ENCODE measurements around the gene VTI1A. TPM values are rescaled to one million over a fixed set of nuclear protein-coding genes. Genes with fewer than 3 reads are reported as not detected.

The VTI1A gene
- polyA plus RNA-seq, 1 experiment: 20.4 TPM

- H3K27me3 ChIP-seq (ENCODE audit: control insufficient read depth, insufficient read depth, low read length): no peaks in the 10 kb centered on the region
- no peak for DNase-seq (ENCODE audit: low read depth, low spot score)
- no peaks in the 10 kb centered on the region for H3K9me3 ChIP-seq (ENCODE audit: control insufficient read depth, insufficient read depth, low read length)
- TF ChIP-seq CTCF (IDR thresholded peaks at IDR 0.05; ENCODE audit: low read depth, low read length): no peak
- ChIA-PET CTCF (interaction anchor here (1.0 kb wide), 1 partner anchor 38 kb away, joined by 4 read pairs; no protein-coding TSS in a partner anchor), POLR2A (no interaction called here)
- no peak overlapping the region for H3K4me3 ChIP-seq (ENCODE audit: low read depth, low read length)
- H3K27ac ChIP-seq (ENCODE audit: low read depth, low read length): no peak overlapping the region
Observed at GRCh38 chr10:112773783-112774182, 326.8 kb downstream of the VTI1A start.

GRCh38 chr10:112774210-112774609 is 327.2 kb downstream of the VTI1A start:
- no peak for TF ChIP-seq CTCF (IDR thresholded peaks at IDR 0.05; ENCODE audit: low read depth, low read length)
- Histone ChIP-seq H3K9me3 (ENCODE audit: control insufficient read depth, insufficient read depth, low read length) (no peaks in the 10 kb centered on the region), H3K27me3 (ENCODE audit: control insufficient read depth, insufficient read depth, low read length) (no peaks in the 10 kb centered on the region), H3K4me3 (ENCODE audit: low read depth, low read length) (no peak overlapping the region), H3K27ac (ENCODE audit: low read depth, low read length) (no peak overlapping the region)
- no peak for DNase-seq (ENCODE audit: low read depth, low spot score)
- ChIA-PET CTCF (interaction anchor here (1.0 to 1.5 kb wide), 2 partner anchors 37 to 111 kb away, joined by 3 to 4 read pairs; no protein-coding TSS in a partner anchor), POLR2A (no interaction called here)

GRCh38 chr10:112774798-112775197 is 327.8 kb downstream of the VTI1A start:
- Histone ChIP-seq H3K27me3 (ENCODE audit: control insufficient read depth, insufficient read depth, low read length) (no peaks in the 10 kb centered on the region), H3K27ac (ENCODE audit: low read depth, low read length) (no peak overlapping the region), H3K9me3 (ENCODE audit: control insufficient read depth, insufficient read depth, low read length) (no peaks in the 10 kb centered on the region), H3K4me3 (ENCODE audit: low read depth, low read length) (no peak overlapping the region)
- DNase-seq (ENCODE audit: low read depth, low spot score): no peak
- ChIA-PET CTCF (interaction anchor here (0.6 to 2.0 kb wide), 5 partner anchors 9 to 299 kb away, joined by 3 to 9 read pairs (median 3); no protein-coding TSS in a partner anchor), POLR2A (interaction anchor here (0.6 kb wide), 1 partner anchor 193 kb away, joined by 4 read pairs; no protein-coding TSS in a partner anchor)
- TF ChIP-seq CTCF (IDR thresholded peaks at IDR 0.05; ENCODE audit: low read depth, low read length): no peak

- TF ChIP-seq CTCF (IDR thresholded peaks at IDR 0.05; ENCODE audit: low read depth, low read length): peak; percentile 58
- Histone ChIP-seq H3K9me3 (ENCODE audit: control insufficient read depth, insufficient read depth, low read length) (no peaks in the 10 kb centered on the region), H3K4me3 (ENCODE audit: low read depth, low read length) (no peak overlapping the region), H3K27me3 (ENCODE audit: control insufficient read depth, insufficient read depth, low read length) (no peaks in the 10 kb centered on the region), H3K27ac (ENCODE audit: low read depth, low read length) (no peak overlapping the region)
- ChIA-PET CTCF (interaction anchor here (0.6 to 2.0 kb wide), 6 partner anchors 9 to 351 kb away, joined by 3 to 9 read pairs (median 3); no protein-coding TSS in a partner anchor), POLR2A (interaction anchor here (0.6 kb wide), 1 partner anchor 192 kb away, joined by 4 read pairs; no protein-coding TSS in a partner anchor)
- DNase-seq (ENCODE audit: low read depth, low spot score): no peak
Observed at GRCh38 chr10:112775381-112775780, 328.4 kb downstream of the VTI1A start.

DNA sequence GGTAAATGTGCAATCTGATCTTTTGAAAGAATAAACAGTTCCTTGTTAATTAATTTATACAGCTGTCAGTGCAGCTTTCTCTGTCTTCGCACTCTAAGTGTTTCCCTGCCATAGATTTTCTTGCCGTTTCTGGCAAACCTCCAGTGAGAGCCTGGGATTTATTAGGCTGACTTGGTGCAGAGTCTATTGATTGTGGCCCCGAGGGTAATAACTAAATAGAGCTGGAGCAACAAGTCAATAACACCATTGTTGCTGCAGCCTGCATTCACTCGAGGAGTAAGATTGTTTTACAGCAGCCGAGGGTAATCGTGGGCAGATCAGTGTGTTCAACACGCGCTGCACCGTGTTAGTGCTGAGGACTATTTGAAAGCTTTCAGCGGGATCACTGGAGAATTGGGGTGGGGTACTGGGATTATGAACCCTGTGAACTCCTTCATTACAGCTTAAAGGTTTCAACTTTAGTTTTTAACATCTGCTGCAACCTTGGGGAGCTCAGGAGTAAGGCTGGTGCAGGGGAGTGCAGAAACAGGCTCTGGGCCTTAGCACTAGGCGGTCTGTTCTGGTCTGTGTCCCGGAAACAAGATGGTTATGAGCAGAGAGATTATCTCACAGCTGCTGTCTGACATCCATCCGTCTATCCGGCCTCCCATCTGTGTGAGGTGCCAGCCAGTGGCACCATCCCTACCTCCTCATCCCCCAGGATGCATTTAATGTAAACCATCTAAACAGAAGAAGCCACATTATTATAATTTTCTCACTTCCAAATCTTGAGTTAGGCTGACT is 329.1 kb downstream of the VTI1A start:
- Histone ChIP-seq H3K27ac (ENCODE audit: low read depth, low read length) (no peak overlapping the region), H3K4me3 (ENCODE audit: low read depth, low read length) (no peak overlapping the region), H3K9me3 (ENCODE audit: control insufficient read depth, insufficient read depth, low read length) (no peaks in the 10 kb centered on the region), H3K27me3 (ENCODE audit: control insufficient read depth, insufficient read depth, low read length) (no peaks in the 10 kb centered on the region)
- CTCF ChIA-PET: interaction anchor here (0.7 to 2.0 kb wide), 6 partner anchors 10 to 350 kb away, joined by 3 to 9 read pairs (median 4); no protein-coding TSS in a partner anchor
- POLR2A ChIA-PET: no interaction called here
- TF ChIP-seq CTCF (IDR thresholded peaks at IDR 0.05; ENCODE audit: low read depth, low read length): no peak
- DNase-seq (ENCODE audit: low read depth, low spot score): no peak
